GM21360 (cell line): ENCODE results near the gene RALGAPA2.
"Not testable (repeated sequence)": the region's sequence is repeated elsewhere in the genome, so short reads cannot be mapped to it uniquely, and the experiment has no call there.

ENCODE experiments used
- ATAC-seq: cut with Tn5 transposase; IDR thresholded peaks from one replicate; pipeline ENCODE4 v1.9.1; 2021; ENCODE audit warnings: mild to moderate bottlenecking, moderate library complexity; ENCODE audit not compliant: unreplicated experiment

RALGAPA2 gene

DNA sequence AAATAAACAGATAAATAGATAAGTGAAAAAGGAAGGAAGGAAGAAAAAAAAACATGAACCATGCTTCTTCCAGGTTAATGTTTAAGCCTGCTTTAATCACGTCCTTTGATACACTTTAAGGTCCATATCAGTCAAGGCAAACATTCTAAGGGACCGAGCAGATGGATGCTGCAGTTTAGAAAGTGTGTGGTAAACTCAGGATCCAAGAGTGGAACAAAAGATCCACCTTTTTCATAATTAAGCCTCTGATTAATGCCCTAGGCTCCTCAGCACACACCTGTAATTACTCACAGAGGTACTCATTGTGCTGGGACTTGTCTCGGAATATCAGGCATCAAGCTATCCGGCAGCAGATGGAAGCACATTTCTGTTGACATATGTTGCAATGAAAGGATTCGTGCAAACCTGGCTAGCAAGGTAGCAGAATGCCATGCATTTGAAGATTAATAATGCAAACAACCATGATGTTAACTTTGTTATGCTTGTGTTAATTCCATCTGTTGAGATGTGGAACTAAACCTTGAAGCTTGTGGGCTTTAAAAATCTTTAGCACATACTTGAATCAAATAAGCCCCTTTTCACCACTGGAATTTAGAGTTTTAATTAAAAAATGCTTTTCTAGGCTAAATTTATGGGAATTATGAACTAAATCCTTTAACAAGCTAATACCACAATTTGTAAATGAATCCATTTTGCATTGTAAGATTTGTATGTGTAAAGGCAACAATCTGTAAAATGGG lies 163.7 kb downstream of the RALGAPA2 start:
- ATAC-seq: no peak

DNA sequence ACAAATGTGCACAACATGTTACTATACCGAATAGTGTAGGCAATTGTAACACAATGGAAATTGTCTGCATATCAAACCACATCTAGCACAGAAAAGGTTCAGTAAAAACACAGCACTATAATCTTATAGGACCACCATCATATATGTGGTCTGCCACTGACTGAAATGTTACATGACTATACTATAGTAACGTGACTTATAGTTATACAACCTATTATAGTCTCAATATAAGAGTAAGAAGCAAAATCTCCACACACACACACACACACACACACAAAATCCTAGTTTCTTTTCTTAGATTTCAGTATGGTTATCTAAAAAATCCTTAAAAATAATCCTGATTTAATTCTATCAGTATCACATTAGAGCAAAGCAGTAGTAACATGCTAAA lies 164.6 kb downstream of the RALGAPA2 start:
- no peak for ATAC-seq

DNA sequence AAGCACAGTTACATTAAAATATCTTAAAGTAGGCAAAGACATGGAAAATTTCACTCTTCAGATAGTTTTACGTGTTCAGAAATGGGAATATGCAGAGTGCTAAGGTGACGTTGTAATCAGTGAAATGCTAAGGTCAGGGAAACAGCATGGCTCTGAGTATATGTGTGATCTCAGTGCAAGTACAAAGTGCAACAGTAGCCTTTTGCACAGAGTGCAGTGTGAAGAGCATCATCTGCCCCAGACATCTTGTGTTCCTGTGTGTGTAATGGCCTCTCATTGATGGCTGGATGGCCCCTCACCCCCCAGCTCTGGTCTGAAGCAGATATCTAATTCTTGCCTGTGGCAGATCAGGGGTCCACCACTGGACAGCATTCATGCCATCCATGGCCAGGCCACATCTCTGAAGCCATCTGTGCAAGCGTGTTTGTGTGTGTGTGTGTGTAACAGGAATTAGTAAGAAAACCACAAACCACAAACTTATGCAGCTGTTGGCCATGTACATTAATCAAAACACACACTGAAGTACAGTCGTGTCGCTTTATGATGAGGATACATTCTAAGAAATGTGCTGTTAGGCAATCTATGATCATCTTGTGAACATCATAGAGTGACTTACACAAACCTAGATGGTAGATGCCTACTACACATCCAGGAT lies 165.1 kb downstream of the RALGAPA2 start:
- no peak for ATAC-seq

DNA sequence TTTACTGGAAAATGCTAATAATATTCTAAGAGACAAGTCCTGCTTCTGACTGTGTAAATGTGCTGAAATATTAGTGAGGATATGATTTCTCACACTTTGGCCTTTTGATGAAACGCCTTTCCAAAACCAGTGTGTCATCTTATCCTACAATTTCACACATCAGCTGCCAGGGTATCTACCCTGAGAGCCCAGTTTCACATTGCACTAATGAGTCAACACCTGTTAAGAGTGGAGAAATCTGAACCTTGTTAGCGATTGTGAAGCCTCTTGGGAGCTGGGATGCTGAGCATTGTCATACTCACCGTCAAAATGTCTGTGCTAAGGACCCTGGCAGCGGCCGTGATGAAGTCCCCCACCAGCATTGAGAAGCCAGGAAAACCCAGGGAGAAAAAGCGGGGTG lies 166.0 kb downstream of the RALGAPA2 start:
- no peak for ATAC-seq

DNA sequence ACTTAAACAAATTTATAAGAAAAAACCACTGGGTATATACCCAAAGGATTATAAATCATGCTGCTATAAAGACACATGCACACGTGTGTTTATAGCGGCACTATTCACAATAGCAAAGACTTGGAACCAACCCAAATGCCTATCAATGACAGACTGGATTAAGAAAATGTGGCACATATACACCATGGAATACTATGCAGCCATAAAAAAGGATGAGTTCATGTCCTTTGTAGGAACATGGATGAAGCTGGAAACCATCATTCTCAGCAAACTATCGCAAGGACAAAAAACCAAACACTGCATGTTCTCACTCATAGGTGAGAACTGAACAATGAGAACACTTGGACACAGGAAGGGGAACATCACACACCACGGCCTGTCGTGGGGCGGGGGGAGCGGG lies 169.1 kb downstream of the RALGAPA2 start:
- not testable (repeated sequence) for ATAC-seq

DNA sequence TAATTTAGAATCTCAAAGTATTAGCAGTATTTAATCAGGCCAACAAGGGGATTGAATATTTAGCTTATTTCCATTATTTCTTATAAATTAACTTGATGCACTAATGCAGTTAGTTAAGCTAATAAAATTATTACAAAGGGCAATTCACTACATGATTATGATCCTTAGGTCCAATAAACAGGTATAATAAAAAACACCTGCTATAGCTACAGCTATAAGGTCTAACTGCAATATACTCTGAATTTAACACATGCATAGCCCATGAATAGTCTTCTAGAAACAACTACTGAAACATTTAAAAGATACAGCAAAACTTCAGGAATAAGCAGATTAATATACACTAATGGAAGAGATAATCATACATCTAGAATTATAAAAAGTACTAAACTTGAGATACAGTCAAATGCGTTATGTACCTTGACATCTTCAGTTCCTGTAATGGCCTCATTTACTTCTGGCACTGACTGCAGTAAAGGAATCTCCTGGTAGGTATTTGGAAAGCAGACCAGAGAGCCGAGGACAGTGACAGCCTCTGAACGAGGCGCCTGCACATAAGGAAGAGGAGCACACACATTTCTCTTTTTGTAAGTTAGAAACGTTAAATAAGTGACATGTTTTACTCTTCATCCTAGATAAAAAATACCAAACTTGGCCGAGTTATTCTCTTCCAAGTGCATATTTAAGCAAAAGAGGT lies 176.1 kb downstream of the RALGAPA2 start:
- ATAC-seq: no peak

DNA sequence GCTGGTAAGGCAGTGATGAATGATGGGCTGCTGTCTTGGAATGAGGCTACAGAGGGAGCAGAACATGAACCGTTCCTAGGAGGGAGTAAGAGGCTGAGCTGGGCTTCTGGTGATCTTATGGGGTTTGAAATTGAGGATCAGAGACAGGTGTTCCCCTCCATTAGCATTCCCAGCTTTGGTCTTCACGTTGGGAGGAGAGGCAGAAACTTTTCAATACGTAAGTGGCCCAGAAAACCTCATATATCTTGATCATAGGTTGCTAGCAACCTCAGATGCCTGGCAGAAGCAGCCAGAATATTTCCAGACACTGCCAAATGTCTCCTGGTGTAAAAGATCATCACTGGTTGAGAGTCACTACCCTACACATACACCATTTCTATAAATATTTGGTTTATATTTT lies 177.4 kb downstream of the RALGAPA2 start:
- no peak for ATAC-seq

DNA sequence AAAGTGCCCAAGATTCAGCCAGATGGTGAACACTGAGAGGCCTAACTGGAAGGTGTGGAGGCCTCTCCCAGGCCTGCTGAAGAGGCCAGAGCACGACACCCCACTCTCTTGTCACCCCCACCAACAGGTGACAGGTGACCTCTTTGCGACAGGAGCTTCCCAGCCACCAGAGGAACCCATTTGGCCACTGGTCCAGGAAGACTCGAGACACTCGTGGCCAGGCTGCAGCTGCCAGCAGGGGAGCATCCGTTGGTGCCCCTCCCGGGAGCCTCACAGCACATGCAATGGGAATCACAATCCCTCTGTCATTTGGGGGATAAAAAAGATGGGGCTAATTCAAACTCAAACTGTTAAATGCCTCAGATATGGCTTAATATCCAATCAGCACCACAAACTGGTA lies 181.2 kb downstream of the RALGAPA2 start:
- ATAC-seq: no peak

DNA sequence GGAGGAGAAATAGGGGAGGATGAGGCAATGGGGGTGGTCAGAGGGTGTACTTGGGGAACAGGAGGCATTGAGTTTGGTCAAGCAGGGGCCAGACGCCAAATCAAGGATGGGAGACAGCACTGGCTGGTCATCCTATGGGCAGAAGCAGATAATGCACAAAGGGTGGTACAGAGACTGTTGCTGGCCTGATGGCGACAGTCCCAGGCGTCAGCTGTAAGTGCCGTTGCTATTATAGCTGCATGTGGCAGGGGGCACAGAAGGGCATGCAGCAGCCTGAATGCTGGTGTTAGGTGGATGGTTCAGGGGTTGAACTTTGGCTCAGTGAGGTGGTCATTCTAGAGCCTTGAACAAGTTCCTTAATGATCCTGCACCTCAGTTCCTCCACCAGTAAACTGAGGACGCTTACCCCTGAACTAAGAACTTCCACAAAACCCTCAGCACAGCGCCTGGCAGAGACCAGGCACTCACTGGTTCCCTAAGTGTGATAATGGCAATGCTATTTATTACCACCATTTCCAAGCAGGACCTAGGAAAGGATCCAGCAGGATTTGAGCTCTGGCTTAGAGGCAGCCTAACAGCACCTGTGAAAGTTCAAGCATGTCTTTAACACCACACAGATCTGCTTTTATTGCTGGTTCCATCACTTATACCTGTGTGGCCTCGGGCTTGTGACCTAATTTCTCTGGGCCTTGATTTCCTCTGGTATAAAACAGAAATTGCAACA lies 181.9 kb downstream of the RALGAPA2 start:
- ATAC-seq: no peak

DNA sequence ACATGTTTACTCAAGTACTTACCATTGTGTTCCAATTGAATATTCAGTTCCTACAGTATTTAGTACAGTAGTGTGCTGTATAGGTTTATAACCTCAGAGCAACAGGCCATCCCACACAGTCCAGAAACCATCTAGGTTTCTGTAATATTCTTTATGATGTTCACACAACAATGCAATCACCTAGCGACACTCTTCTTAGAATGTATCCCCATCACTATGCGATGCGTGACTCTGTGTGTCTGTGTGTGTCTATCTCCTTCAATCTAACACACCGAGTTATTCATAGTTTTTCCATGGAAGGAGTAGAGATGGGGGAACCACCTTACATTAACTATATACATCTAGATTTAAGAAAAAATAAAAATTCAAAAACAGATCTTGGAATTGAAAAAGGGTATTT lies 182.8 kb downstream of the RALGAPA2 start:
- ATAC-seq: no peak

DNA sequence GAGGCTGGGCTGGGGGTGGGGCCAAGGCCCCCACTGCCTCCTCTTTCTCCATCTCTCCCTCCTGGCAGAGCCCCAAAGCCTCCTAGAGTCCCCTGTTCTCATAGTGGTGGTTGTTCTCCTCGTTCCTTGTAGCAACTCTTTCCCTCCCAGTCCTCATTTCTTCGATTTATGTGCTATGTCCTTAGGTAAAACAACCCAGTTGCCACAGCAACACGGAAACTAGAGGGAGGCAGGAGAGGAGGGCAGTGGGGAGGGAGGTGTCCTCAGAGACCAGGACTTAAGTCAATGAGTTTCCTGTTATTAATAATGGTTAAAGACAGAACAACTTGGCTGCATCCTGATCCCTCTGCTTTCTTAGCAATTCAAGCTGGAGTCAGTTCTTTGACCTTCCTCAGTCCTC lies 183.6 kb downstream of the RALGAPA2 start:
- ATAC-seq: no peak

DNA sequence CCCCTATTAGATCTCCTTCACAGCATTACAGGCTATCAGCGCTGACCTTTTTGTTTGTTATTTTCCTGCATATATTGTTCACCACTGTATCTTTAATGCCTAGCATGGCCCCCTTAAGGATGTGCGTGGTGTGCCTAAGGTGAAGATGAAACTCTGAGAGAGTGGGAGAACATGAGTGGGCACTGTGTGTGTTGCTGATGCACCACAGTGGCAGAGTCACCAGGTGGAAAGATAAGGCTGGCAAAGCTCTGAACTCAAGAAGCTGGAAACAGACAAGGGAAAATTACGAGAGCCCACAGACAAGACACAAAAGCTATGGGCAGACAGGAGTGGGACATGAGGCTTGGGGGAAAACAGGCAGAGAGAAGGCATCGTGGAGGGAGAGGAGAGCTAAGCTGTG lies 184.8 kb downstream of the RALGAPA2 start:
- ATAC-seq: no peak

DNA sequence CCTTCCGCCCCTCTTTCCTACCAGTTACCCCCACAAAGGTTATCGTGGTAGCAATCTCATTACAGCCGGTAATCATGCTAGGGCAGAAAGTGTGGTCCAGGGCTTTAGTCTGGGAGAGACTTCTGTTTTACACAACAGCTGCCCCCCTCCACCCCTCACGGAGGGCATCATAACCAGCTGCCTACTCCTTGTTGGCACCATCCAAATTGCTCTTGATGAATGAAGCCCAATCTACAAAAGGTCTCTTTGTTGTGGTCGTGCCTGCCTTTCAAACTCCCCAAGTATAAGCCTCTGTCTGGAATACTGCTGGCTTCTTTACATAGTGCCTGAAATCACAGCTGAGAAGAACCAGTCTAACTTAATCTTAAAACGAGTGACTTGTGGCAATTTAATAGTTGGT lies 186.7 kb downstream of the RALGAPA2 start:
- ATAC-seq: no peak

DNA sequence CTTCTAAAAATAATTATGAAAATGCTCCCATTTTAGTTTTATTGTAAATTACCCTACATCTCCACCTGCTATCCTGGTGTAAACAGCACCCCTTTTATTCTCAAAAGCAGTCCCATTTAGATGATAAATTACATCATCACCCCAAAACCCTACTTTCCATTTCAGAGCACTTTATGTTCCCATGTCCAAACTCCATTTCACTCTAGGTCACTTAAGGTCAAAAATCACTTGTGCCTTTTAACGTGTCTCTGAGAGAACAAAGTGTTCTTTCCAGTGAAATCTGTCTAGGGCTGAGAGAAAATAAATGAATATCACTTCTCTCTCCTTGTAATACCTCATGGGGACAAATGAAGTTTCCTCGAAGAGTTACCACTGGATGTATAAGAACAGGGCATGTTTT lies 187.2 kb downstream of the RALGAPA2 start:
- no peak for ATAC-seq

DNA sequence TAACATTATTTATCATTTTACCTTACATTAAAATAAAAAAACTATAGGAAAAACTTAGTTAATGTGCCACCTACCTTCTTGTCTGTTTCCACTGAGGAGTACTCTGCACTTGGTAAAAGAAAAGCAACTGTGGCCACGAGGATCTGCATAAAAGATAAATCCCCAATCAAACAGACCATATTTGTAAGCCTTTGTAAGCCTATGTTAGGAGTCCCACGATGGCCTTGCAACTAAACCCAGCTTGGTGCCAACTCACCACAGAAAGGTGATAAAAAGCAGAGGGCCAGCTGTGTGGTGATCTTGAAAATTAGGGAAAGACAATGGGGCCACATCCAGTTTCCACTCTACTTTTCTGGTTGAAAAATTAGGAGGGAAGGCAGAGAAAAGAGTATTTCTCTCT lies 187.7 kb downstream of the RALGAPA2 start:
- ATAC-seq: no peak

DNA sequence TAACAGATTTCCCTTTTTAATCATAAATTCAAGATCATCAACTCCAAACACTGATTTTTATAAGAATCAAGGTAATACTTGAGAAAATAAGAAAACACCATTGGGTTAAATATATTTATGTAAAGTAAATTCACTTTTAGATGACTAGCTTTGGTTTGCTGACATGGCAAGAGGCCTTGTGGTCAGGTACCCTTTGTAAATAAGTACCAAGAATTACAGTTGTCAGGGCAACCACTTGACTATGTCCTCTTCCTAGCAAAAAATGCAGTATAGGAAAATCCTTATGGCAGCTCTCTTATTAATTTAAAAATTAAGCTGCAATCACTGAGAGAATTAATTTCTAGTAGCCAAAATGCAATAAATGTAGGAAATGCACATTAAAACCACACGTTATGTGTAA lies 190.7 kb downstream of the RALGAPA2 start:
- ATAC-seq: no peak

DNA sequence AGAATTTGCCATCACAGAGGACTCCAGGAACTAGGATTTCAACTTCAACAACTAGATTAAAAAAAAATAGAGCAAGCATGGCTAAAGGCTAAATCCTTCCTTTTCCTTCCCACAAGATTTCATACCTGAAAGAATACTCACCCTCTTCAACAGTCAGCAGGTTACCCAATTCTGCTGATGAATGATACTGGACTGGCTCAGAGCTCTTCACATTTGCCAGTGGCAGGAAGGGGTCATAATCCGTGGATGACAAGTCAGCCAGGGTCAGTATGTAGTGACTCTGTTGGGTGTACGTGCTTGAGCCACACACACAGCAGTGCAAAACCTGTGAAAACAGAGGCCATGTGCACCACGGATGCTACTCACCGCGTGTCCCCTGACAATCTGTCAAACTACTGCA lies 191.7 kb downstream of the RALGAPA2 start:
- ATAC-seq: no peak

DNA sequence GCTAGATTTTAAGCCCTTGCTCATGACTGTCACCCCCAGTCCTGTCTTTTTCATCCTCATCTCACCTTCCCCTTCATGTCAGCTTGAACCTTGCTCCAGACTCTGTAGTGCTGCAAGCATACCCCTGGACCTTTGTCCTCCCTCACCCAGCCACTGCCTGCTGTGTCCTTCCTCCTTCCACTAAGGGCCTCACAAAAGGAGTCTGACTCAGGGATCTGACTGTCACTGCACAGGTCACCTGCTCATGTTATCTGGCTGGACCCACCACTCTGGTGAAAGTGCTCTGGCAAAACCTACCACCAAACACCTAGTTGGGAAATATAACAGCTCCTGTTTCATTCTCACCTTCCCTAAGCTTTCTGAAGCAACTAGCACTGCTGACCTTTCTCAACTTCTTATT lies 193.2 kb downstream of the RALGAPA2 start:
- ATAC-seq: no peak

DNA sequence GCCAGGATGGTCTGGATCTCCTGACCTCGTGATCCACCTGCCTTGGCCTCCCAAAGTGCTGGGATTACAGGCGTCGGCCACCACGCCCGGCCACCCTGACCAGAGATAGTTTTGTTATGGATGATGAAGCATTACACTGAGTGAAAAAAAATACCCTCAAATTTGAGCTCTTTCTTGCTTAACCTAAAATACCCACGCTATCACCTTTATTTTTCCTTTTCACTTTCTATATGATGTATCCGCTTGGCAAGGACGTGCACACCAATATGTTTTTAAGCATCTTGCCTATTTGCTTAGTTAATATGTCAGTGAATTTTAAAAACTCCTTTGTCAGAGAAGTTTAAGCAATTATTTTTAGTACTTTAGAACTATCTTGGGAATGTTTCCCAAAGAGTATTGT lies 194.2 kb downstream of the RALGAPA2 start:
- ATAC-seq: no peak

DNA sequence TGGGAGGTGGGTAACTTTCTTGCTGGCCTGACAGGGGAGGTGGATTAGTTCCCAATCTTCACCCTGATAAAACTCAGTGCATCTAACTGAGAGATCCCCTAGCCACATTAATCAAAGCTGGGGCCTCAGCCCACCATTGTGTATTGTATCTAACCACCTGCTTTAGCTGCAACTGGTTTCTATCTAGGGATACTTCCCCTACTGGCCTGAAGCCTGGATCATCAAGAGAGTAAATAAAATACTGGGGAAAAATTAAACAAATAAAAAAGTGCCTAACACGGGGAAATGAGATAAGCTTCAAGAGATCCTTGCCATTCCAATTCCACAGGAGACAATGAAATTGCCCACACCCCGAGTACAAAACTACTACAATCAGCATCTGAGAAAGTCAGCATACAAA lies 195.1 kb downstream of the RALGAPA2 start:
- no peak for ATAC-seq

DNA sequence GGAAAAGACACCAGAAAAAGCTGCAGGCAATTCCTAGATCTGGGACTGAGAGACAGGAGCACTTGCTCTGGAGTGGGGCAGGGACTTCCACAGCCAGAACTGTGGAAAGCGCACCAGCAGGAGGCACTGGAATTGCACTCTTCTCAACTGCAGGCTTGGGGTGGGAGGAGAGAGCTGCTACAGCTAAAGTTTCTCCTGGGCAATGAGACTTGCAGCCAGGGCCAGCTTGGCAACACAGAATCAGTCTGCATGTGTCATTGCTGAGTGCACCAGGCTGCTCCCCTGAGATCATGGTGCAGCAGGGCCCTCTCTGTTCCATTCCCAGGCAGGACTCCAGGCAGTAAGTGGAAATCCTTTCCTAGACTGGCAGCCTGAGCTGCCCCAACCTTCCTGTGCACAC lies 198.7 kb downstream of the RALGAPA2 start:
- ATAC-seq: no peak

DNA sequence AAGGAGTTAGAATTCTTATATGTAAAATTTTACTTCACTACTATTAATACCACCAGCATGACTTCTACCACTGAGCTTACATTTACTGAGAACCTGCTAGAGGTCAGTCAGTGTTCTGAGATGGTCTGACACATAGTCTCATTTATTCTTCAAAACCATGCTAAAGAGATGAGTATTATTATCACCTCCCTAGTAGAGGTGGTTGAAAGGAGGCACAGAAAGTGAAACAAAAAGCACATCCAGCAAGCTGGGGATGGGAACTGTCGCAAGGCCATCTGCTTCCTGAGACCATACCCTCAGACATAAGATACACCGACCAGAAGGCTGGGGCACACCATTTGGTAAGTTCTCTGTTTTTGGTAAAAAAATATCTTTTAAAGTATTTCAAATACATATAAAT lies 206.9 kb downstream of the RALGAPA2 start:
- ATAC-seq: no peak
